A549 (cell line): ENCODE data around the gene PSORS1C1. TPM values are rescaled to one million over a fixed set of nuclear protein-coding genes. Genes with fewer than 3 reads are reported as not detected.

Experiments used
- ATAC-seq, 2 experiments: fragments of 200-7000 bp in 1 of 2; fragments of >200 bp in 1 of 2; cut with Nextera tagmentation in 1 of 2; cut with Tn5 transposase in 1 of 2; 3 replicates each; pipeline versions ENCODE4 v1.8.0 to v1.9.1; 2018 to 2020; ENCODE audit warnings: mild to moderate bottlenecking in 1 of 2, moderate library complexity in 1 of 2
- CTCF ChIA-PET: fragments of 300-600 bp; sonication (Branson Sonifier 250); formaldehyde crosslinking; extraction: SDS; loops from one replicate; lab custom pipeline; 2021; ENCODE audit warnings: antibody characterized with exemption, inconsistent platforms; lab: Yijun Ruan, JAX
- POLR2A ChIA-PET: fragments of 350-600 bp; formaldehyde crosslinking; extraction: SDS; loops from one replicate; lab custom pipeline; 2021; ENCODE audit warnings: antibody characterized with exemption, inconsistent platforms; lab: Yijun Ruan, JAX
- DNase-seq, 2 experiments: peaks; one replicate each; pipeline versions ENCODE4 v3.0.0 to v3.0.0-alpha.2; 2011 to 2016; ENCODE audit warnings: low read depth in 1 of 2, low spot score in 1 of 2
- FAIRE-seq: peaks from 2 replicates; lab custom pipeline; 2011; peaks lifted over from hg19 to GRCh38; lab: Jason Lieb, UNC
- H3K27ac ChIP-seq, 2 experiments: fragments of >200 bp; sonication (Bioruptor Twin); formaldehyde crosslinking; 3 replicates each; pipeline ENCODE4 v1.5.1; 2016 to 2017
- H3K4me1 ChIP-seq: fragments of >200 bp; sonication (Bioruptor Twin); formaldehyde crosslinking; 3 replicates; pipeline ENCODE4 v1.6.1; 2016
- H3K4me2 ChIP-seq: fragments of >200 bp; sonication (Bioruptor Twin); formaldehyde crosslinking; 3 replicates; pipeline ENCODE4 v1.6.1; 2016
- H3K4me3 ChIP-seq: fragments of >200 bp; sonication (Bioruptor Twin); formaldehyde crosslinking; 3 replicates; pipeline ENCODE4 v1.5.1; 2016
- H3K9me3 ChIP-seq: fragments of >200 bp; sonication (Bioruptor Twin); formaldehyde crosslinking; 3 replicates; pipeline ENCODE4 v1.6.1; 2016
- BCL3 ChIP-seq: fragments of >200 bp; sonication (Bioruptor Twin); formaldehyde crosslinking; IDR thresholded peaks from 3 replicates; pipeline ENCODE4 v1.6.1; 2016
- BHLHE40 ChIP-seq: IDR thresholded peaks from 2 replicates; pipeline ENCODE4 v1.6.1; 2012; ENCODE audit warnings: low read depth, low read length, inconsistent platforms
- CBX2 ChIP-seq: fragments of 200-600 bp; sonication (generic); IDR thresholded peaks from 2 replicates; pipeline ENCODE4 v1.6.1; 2016; ENCODE audit warnings: low read depth, mild to moderate bottlenecking, borderline replicate concordance
- CBX8 ChIP-seq: fragments of 200-600 bp; sonication (generic); IDR thresholded peaks from 2 replicates; pipeline ENCODE4 v1.6.1; 2016
- CEBPB ChIP-seq, 2 experiments: fragments of >200 bp in 1 of 2; sonication (Bioruptor Twin) in 1 of 2; formaldehyde crosslinking in 1 of 2; IDR thresholded peaks; 2 replicates each; pipeline ENCODE4 v1.6.1; 2012 to 2016
- CHD4 ChIP-seq: fragments of 200-600 bp; sonication (generic); IDR thresholded peaks from 2 replicates; pipeline ENCODE4 v1.6.1; 2016; ENCODE audit warnings: antibody characterized with exemption, mild to moderate bottlenecking, borderline replicate concordance
- EP300 ChIP-seq, 2 experiments: fragments of >200 bp; sonication (Bioruptor Twin); formaldehyde crosslinking; IDR thresholded peaks; 2 replicates in 1 of 2; 3 replicates in 1 of 2; pipeline ENCODE4 v1.6.1; 2016 to 2017
- FOSB ChIP-seq: fragments of 250-450 bp; sonication (Bioruptor Pico); IDR thresholded peaks from 2 replicates; pipeline ENCODE4 v1.5.0; 2020; ENCODE audit warnings: mild to moderate bottlenecking, moderate library complexity
- GATA3 ChIP-seq: IDR thresholded peaks from 2 replicates; pipeline ENCODE4 v1.6.1; 2012; ENCODE audit warnings: borderline replicate concordance
- HDAC2 ChIP-seq: fragments of 200-600 bp; sonication (generic); IDR thresholded peaks from 2 replicates; pipeline ENCODE4 v1.6.1; 2016
- HOXB13 ChIP-seq: fragments of 250-450 bp; sonication (Bioruptor Pico); IDR thresholded peaks from 2 replicates; pipeline ENCODE4 v1.5.0; 2020; ENCODE audit warnings: low read depth, mild to moderate bottlenecking, moderate library complexity
- KDM1A ChIP-seq: fragments of 200-600 bp; sonication (generic); IDR thresholded peaks from 2 replicates; pipeline ENCODE4 v1.6.1; 2016; ENCODE audit warnings: low read depth, mild to moderate bottlenecking
- MAX ChIP-seq: IDR thresholded peaks from 2 replicates; pipeline ENCODE4 v1.6.1; 2012
- NPAS2 ChIP-seq: fragments of 250-450 bp; sonication (Bioruptor Pico); IDR thresholded peaks from 2 replicates; pipeline ENCODE4 v1.8.0; 2022; ENCODE audit warnings: mild to moderate bottlenecking, moderate library complexity, borderline replicate concordance
- NR3C1 ChIP-seq: fragments of >200 bp; sonication (Bioruptor Twin); formaldehyde crosslinking; IDR thresholded peaks from 3 replicates; pipeline ENCODE4 v1.6.1; 2017
- POLR2A ChIP-seq: IDR thresholded peaks from 2 replicates; pipeline ENCODE4 v1.6.1; 2012; ENCODE audit warnings: mild to moderate bottlenecking, low read length
- POLR2AphosphoS2 ChIP-seq: conservative IDR thresholded peaks from 2 replicates; pipeline ENCODE4 v1.6.1; 2012; ENCODE audit warnings: low read length, improper control_type of control experiment, inconsistent platforms
- RAD21 ChIP-seq, 2 experiments: fragments of >200 bp in 1 of 2; sonication (Bioruptor Twin) in 1 of 2; formaldehyde crosslinking in 1 of 2; IDR thresholded peaks in 1 of 2; conservative IDR thresholded peaks in 1 of 2; 2 replicates in 1 of 2; 3 replicates in 1 of 2; pipeline ENCODE4 v1.6.1; 2012 to 2018; ENCODE audit warnings: inconsistent platforms in 1 of 2
- REST ChIP-seq: fragments of 200-600 bp; sonication (generic); IDR thresholded peaks from 2 replicates; pipeline ENCODE4 v1.6.1; 2016; ENCODE audit warnings: antibody characterized with exemption, mild to moderate bottlenecking, moderate library complexity
- TFCP2L1 ChIP-seq: fragments of 250-450 bp; sonication (Bioruptor Pico); IDR thresholded peaks from 2 replicates; pipeline ENCODE4 v1.5.0; 2021; ENCODE audit warnings: mild to moderate bottlenecking
- TP53 ChIP-seq: fragments of 250-450 bp; sonication (Bioruptor Pico); IDR thresholded peaks from 2 replicates; pipeline ENCODE4 v1.5.0; 2021; ENCODE audit warnings: mild to moderate bottlenecking, moderate library complexity
- ZC3H11A ChIP-seq: fragments of 450-650 bp; IDR thresholded peaks from 2 replicates; pipeline ENCODE4 v1.6.1; 2014; ENCODE audit warnings: antibody characterized with exemption, mild to moderate bottlenecking
- ZFP36 ChIP-seq: fragments of 450-650 bp; IDR thresholded peaks from 2 replicates; pipeline ENCODE4 v1.6.1; 2014; ENCODE audit warnings: borderline replicate concordance; ENCODE audit not compliant: partially characterized antibody
- ZNF302 ChIP-seq: fragments of 250-450 bp; sonication (Bioruptor Pico); IDR thresholded peaks from 2 replicates; pipeline ENCODE4 v1.9.0; 2021; ENCODE audit warnings: inconsistent platforms, mild to moderate bottlenecking, moderate library complexity
- WGBS: methylation state at CpG from one replicate; pipeline ENCODE4 v1.1.6; 2017; ENCODE audit errors: missing lambda C conversion rate; 5-methylcytosine and 5-hydroxymethylcytosine counted together
- polyA plus RNA-seq, 4 experiments: library from polyadenylated mRNA; depleted of rRNA in 3 of 4; stranded (reverse); fragments of >200 nt; fragmentation: RNase III in 1 of 4; extraction: RNeasy Plus Mini Kit Qiagen cat#74134 plus additional on column Dnase treatment in 1 of 4; gene quantifications; 2 replicates in 3 of 4; 3 replicates in 1 of 4; pipeline ENCODE4 v1.2.3, GENCODE V29; 2011 to 2017
- TF ChIP-seq, protein P1 (sequence below): fragments of 450-650 bp; IDR thresholded peaks from 2 replicates; pipeline ENCODE4 v1.6.1; 2014; ENCODE audit warnings: antibody characterized with exemption
- TF ChIP-seq, protein P2 (sequence below): fragments of 150-350 bp; IDR thresholded peaks from 2 replicates; pipeline ENCODE4 v1.6.1; 2014; ENCODE audit warnings: low read depth, mild to moderate bottlenecking, low read length
- TF ChIP-seq, protein P3 (sequence below): fragments of >200 bp; sonication (Bioruptor Twin); formaldehyde crosslinking; IDR thresholded peaks from 2 replicates; pipeline ENCODE4 v1.6.1; 2016

The PSORS1C1 gene
- polyA plus RNA-seq, 2 of the 4 experiments (the other 2 are of a cell fraction): 2.3 to 4.3 TPM

GRCh38 chr6:31074401-31074800, 40.2 kb upstream of the PSORS1C1 start:
- POLR2A ChIA-PET: no interaction called here
- Histone ChIP-seq H3K4me2 (no peak overlapping the region), H3K4me1 (peaks cover 12% of the 10 kb centered on the region), H3K4me3 (no peak overlapping the region), H3K27ac (no peak overlapping the region), H3K9me3 (no peaks in the 10 kb centered on the region)
- FAIRE-seq (no peak), DNase-seq (no peak), ATAC-seq (no peak)
- WGBS: 86% methylated on average over 4 of the region's 4 CpGs
- TF ChIP-seq RAD21 (conservative IDR thresholded peaks at IDR 0.05 in 1 of 2, IDR thresholded peaks at IDR 0.05 in 1 of 2): no peak
- TF ChIP-seq CHD4: no peak
- TF ChIP-seq, protein P1, sequence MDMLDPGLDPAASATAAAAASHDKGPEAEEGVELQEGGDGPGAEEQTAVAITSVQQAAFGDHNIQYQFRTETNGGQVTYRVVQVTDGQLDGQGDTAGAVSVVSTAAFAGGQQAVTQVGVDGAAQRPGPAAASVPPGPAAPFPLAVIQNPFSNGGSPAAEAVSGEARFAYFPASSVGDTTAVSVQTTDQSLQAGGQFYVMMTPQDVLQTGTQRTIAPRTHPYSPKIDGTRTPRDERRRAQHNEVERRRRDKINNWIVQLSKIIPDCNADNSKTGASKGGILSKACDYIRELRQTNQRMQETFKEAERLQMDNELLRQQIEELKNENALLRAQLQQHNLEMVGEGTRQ: no peak
- no peak for TF ChIP-seq REST
- TF ChIP-seq TFCP2L1: no peak
- TF ChIP-seq NPAS2 (CRISPR knock-in tag): no peak
- no peak for TF ChIP-seq HDAC2
- TF ChIP-seq CBX8: no peak
- TF ChIP-seq TP53 (CRISPR knock-in tag): no peak
- no peak for TF ChIP-seq CEBPB (IDR thresholded peaks at IDR 0.05)
- no peak for TF ChIP-seq HOXB13
- TF ChIP-seq FOSB: no peak
- TF ChIP-seq ZNF302 (CRISPR knock-in tag): no peak
- TF ChIP-seq BHLHE40: no peak
- CTCF ChIA-PET: interaction anchor here (0.6 to 5.0 kb wide), 3 partner anchors 13 to 399 kb away, joined by 3 to 49 read pairs (median 15); partner anchors contain the start of gene VARS2

- H3K9me3 ChIP-seq: no peaks in the 10 kb centered on the region
- H3K27ac ChIP-seq: no peak overlapping the region
- H3K4me3 ChIP-seq: no peak overlapping the region
- DNase-seq (no peak), ATAC-seq (no peak), FAIRE-seq (no peak)
- CTCF ChIA-PET: interaction anchor here (0.7 to 5.0 kb wide), 3 partner anchors 12 to 160 kb away, joined by 5 to 49 read pairs (median 6); partner anchors contain the start of gene VARS2
- no peak overlapping the region for H3K4me2 ChIP-seq
- peaks cover 12% of the 10 kb centered on the region for H3K4me1 ChIP-seq
- TF ChIP-seq NR3C1 (no peak), EP300 (IDR thresholded peaks at IDR 0.05) (no peak)
- TF ChIP-seq, protein P2, sequence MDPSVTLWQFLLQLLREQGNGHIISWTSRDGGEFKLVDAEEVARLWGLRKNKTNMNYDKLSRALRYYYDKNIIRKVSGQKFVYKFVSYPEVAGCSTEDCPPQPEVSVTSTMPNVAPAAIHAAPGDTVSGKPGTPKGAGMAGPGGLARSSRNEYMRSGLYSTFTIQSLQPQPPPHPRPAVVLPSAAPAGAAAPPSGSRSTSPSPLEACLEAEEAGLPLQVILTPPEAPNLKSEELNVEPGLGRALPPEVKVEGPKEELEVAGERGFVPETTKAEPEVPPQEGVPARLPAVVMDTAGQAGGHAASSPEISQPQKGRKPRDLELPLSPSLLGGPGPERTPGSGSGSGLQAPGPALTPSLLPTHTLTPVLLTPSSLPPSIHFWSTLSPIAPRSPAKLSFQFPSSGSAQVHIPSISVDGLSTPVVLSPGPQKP: no peak
- WGBS: 78% methylated on average over 1 of the region's 1 CpG
- POLR2A ChIA-PET: no interaction called here
These were observed 39.1 kb upstream of the PSORS1C1 start for GRCh38 chr6:31075528-31075927.

- TF ChIP-seq KDM1A (no peak), ZC3H11A (no peak), CBX2 (no peak), BCL3 (no peak), POLR2A (no peak), HDAC2 (no peak), CEBPB (IDR thresholded peaks at IDR 0.05) (no peak), GATA3 (no peak), POLR2AphosphoS2 (no peak), ZFP36 (no peak), MAX (no peak), RAD21 (conservative IDR thresholded peaks at IDR 0.05 in 1 of 2, IDR thresholded peaks at IDR 0.05 in 1 of 2) (no peak)
- TF ChIP-seq, protein P3, sequence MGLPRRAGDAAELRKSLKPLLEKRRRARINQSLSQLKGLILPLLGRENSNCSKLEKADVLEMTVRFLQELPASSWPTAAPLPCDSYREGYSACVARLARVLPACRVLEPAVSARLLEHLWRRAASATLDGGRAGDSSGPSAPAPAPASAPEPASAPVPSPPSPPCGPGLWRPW: no peak
- CTCF ChIA-PET: interaction anchor here (0.7 to 5.0 kb wide), 5 partner anchors 27 to 161 kb away, joined by 3 to 95 read pairs (median 6); partner anchors contain the start of gene VARS2
- ATAC-seq (no peak), DNase-seq (no peak), FAIRE-seq (no peak)
- Histone ChIP-seq H3K4me2 (no peak overlapping the region), H3K4me1 (peaks cover 12% of the 10 kb centered on the region), H3K9me3 (no peaks in the 10 kb centered on the region), H3K4me3 (no peak overlapping the region), H3K27ac (no peak overlapping the region)
- 85% methylated on average over 4 of the region's 4 CpGs for WGBS
- POLR2A ChIA-PET: no interaction called here
These were observed 38.0 kb upstream of the PSORS1C1 start for GRCh38 chr6:31076611-31077010.
